Upper lobe of left lung (tissue), 4 donors: ENCODE results near the gene USP37.

Experiments
- CTCF ChIP-seq, 6 experiments: fragments of 450-650 bp in 4 of 6; fragments of 200-600 bp in 2 of 6; sonication (generic) in 2 of 6; IDR thresholded peaks; one replicate each; pipeline ENCODE4 v1.5.1; 2016 to 2019; ENCODE audit warnings: antibody characterized with exemption in 6 of 6
- EP300 ChIP-seq, 4 donors: sonication (generic); formaldehyde crosslinking; IDR thresholded peaks; one replicate each; pipeline ENCODE4 v1.5.1; 2017; ENCODE audit warnings: antibody characterized with exemption in 4 of 4, control low read depth in 2 of 4
- POLR2A ChIP-seq, 4 donors: fragments of 450-650 bp; IDR thresholded peaks; one replicate each; pipeline ENCODE4 v1.5.1; 2016 to 2017; ENCODE audit warnings: antibody characterized with exemption in 4 of 4, mild to moderate bottlenecking in 2 of 4
- POLR2AphosphoS5 ChIP-seq, 2 donors: sonication (generic); formaldehyde crosslinking; IDR thresholded peaks; one replicate each; pipeline ENCODE4 v1.5.1; 2017; ENCODE audit warnings: antibody characterized with exemption in 2 of 2

GRCh38 chr2:218566296-218566695 is 1.9 kb downstream of the USP37 start:
- TF ChIP-seq POLR2A (IDR thresholded peaks at IDR 0.05) (no peak), CTCF (IDR thresholded peaks at IDR 0.05) (no peak), POLR2AphosphoS5 (IDR thresholded peaks at IDR 0.05) (no peak), EP300 (IDR thresholded peaks at IDR 0.05) (no peak)
